Measurements from ENCODE around the gene GGA3. TPM values are rescaled to one million over a fixed set of nuclear protein-coding genes. Genes with fewer than 3 reads are reported as not detected.
"Not testable (repeated sequence)": the region's sequence is repeated elsewhere in the genome, so short reads cannot be mapped to it uniquely, and the experiment has no call there.

Gene GGA3
- total and polyA plus RNA-seq, 2 donors: 15.5 to 29.7 TPM

DNA sequence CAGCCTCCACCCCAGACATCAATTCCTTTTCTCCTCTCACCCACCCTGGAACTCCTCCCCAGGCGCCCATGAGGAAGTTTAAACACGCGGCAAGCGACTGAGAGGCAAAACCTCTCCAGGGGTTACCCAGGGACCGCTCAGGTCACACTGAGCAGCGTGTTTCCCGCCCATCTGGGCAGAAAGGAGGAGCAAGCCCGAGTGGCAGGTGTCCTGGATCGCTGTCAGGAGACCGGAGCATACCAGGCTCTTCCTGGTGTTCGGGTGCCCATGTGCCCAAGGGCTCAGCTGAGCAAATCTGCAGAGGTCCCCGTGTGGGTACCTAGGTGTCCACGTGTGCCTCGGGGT, 27.3 kb upstream of the GGA3 start:
- Histone ChIP-seq H3K4me3 (ENCODE audit: low read depth, low read length) (peak overlapping the region; percentile 52), H3K36me3 (ENCODE audit: insufficient read depth) (no peaks in the 10 kb centered on the region), H3K4me1 (ENCODE audit: insufficient read depth) (no peaks in the 10 kb centered on the region), H3K27ac (ENCODE audit: low read depth) (peak overlapping the region; percentile 53)
- DNase-seq (ENCODE audit: extremely low spot score): no peak
- under 1% methylated on average over 14 of the region's 14 CpGs for WGBS

DNA sequence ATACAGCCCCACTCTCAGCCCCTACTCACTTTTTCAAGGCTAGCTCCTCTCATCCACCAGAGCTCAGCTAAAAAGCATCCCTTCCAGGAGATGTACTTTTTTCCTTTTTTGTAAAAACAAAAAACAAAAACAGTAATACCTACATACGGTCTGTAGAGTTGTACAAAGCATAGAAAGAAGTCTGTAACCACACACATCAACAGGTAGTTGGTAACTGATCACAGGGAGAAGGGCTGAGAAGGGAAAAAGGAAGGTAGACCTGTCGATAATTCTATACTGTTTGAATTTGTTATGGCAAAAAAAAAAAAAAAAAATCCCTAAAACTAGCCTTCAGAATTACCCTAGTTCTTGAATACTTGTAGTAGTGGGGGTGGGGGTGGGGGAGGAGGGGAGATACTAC, 27.0 kb upstream of the GGA3 start:
- no peak for DNase-seq (ENCODE audit: extremely low spot score)
- Histone ChIP-seq H3K27ac (ENCODE audit: low read depth) (no peak overlapping the region), H3K36me3 (ENCODE audit: insufficient read depth) (no peaks in the 10 kb centered on the region), H3K4me1 (ENCODE audit: insufficient read depth) (no peaks in the 10 kb centered on the region), H3K4me3 (ENCODE audit: low read depth, low read length) (peak overlapping the region; percentile 52)
- 35% methylated on average over 2 of the region's 2 CpGs for WGBS

DNA sequence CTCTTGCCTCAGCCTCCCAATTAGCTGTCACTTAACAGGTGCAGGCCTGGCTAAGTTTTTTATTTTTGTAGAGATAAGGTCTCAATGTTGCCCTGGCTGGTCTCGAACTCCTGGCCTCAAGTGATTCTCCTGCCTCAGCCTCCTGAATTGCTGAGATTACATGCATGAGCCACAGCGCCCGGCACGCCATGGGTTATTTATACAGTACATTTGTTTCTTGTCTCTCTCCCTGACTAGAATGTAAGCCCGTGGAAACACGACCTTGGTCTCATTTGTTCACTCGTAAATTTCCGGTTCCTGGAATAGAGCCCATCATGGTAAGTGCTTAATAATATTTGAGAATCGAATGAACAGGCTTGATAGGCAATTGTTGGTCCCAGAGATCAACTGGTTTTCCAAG, 25.8 kb upstream of the GGA3 start:
- no peaks in the 10 kb centered on the region for H3K4me1 ChIP-seq (ENCODE audit: insufficient read depth)
- no peaks in the 10 kb centered on the region for H3K36me3 ChIP-seq (ENCODE audit: insufficient read depth)
- no peak overlapping the region for H3K27ac ChIP-seq (ENCODE audit: low read depth)
- no peak overlapping the region for H3K4me3 ChIP-seq (ENCODE audit: low read depth, low read length)
- 74% methylated on average over 9 of the region's 9 CpGs for WGBS
- no peak for DNase-seq (ENCODE audit: extremely low spot score)

DNA sequence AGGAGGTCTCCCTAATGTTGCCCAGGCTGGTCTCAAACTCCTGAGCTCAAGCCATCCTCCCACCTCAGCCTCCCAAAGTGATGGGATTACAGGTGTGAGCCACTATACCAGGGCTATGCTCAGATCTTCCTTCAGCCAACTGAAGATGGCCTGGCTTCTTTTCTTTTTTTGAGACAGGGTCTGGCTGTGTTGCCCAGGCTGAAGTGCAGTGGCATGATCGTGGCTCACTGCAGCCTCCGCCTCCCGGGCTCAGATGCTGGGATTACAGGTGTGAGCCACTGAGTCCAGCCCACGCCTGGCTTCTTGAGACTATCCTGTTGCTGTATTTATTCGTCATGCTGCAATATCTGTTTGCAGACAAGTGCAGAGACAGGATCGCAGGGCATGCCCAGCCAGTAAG, 23.7 kb upstream of the GGA3 start:
- WGBS: 91% methylated on average over 6 of the region's 6 CpGs
- Histone ChIP-seq H3K4me3 (ENCODE audit: low read depth, low read length) (no peak overlapping the region), H3K36me3 (ENCODE audit: insufficient read depth) (no peaks in the 10 kb centered on the region), H3K27ac (ENCODE audit: low read depth) (no peak overlapping the region), H3K4me1 (ENCODE audit: insufficient read depth) (no peaks in the 10 kb centered on the region)
- no peak for DNase-seq (ENCODE audit: extremely low spot score)

DNA sequence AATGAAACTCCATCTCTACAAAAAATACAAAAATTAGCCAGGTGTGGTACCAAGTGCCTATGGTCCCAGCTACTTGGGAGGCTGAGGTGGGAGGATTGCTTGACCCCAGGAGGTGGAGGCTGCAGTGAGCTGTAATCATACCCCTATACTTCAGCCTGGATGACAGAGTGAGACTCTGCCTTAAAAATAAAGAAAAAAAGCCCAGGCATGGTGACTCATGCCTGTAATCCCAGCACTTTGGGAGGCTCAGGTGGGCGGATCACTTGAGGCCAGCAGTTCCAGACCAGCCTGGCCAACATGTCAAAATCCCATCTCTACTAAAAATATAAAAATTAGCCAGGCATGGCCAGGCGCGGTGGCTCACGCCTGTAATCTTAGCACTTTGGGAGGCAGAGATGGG, 18.8 kb upstream of the GGA3 start:
- not testable (repeated sequence) for H3K27ac ChIP-seq (ENCODE audit: low read depth); H3K4me3 ChIP-seq (ENCODE audit: low read depth, low read length); DNase-seq (ENCODE audit: extremely low spot score); H3K4me1 ChIP-seq (ENCODE audit: insufficient read depth); H3K36me3 ChIP-seq (ENCODE audit: insufficient read depth)
- 94% methylated on average over 4 of the region's 4 CpGs for whole genome bisulfite sequencing

DNA sequence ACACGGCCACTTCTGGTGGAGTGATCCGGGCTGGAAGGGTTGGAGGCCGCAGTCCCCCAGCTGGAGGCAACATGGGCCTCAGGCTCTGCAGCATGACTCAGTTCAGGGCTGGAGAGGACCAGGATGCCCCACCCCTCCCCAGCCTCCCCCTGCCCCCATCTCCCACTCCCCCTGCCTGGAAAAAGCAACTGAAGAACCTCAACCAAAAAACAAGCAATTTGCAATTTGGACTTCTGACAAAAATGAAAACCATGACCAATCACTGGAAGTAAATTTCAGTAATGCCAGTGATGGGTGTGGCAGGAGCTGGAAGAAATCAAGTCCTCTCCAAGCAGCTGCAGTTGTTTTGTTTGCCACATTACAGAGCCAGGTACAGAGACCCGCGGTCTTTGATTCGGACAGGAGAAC, 16.3 kb upstream of the GGA3 start:
- no peaks in the 10 kb centered on the region for H3K36me3 ChIP-seq (ENCODE audit: insufficient read depth)
- no peak for DNase-seq (ENCODE audit: extremely low spot score)
- WGBS: 77% methylated on average over 6 of the region's 6 CpGs

DNA sequence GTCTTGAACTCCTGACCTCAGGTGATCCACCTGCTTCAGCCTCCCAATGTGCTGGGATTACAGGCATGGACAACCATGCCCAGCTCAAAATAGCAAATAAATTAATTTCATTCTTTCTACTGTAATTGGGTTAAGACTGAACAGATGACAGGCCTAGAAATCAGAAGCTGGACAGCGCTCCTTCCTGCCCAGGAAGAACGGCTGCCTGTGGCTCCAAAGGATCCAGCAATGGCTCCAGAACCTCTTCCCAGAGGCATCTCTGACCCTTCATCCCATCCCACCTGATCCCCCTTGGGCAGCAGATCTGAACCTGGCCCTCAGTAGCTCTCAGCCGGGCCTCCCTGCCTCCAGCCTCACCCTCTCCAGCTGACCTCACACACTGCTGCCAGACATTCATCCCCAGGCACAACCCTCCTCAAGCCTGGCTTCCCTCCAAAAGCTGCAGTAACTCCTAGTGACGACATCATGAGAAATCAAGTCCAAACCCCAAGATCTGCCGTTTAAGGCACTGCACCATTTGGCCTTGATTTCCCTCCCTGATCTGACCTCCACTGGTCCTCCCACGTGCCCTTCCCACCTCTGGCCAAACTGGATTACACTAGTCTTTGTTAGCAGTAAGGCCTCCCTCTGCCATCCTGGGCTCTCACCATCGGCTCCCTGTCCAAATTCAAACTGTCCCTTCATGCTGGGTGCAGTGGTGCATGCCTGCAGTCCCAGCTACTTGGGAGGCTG, 12.7 kb upstream of the GGA3 start:
- 66% methylated on average over 7 of the region's 7 CpGs for WGBS
- H3K27ac ChIP-seq (ENCODE audit: low read depth): no peak overlapping the region
- no peaks in the 10 kb centered on the region for H3K36me3 ChIP-seq (ENCODE audit: insufficient read depth)
- no peak for DNase-seq (ENCODE audit: extremely low spot score)
- no peaks in the 10 kb centered on the region for H3K4me1 ChIP-seq (ENCODE audit: insufficient read depth)
- H3K4me3 ChIP-seq (ENCODE audit: low read depth, low read length): no peak overlapping the region

More for the DNA sequence above, 16.3 kb upstream of the GGA3 start:
- no peak overlapping the region for H3K4me3 ChIP-seq (ENCODE audit: low read depth, low read length)
- H3K4me1 ChIP-seq (ENCODE audit: insufficient read depth): no peaks in the 10 kb centered on the region
- H3K27ac ChIP-seq (ENCODE audit: low read depth): no peak overlapping the region

DNA sequence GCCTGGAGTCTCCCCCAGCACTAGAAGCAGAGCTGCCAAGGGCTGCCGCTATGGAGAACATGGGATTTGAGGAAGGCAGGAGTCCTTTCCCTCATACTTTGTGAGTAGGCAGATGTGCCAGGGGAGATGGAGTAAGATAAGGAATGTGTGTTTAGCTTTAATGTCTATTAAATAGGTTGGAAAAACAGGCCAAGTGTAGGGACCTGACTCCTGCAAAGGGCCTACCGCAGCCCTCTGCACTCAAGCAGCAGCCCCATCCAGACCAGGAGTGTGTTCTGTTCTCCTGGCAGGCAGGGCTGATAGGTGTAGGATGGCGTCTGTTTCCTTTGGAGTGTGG, 11.4 kb upstream of the GGA3 start:
- DNase-seq (ENCODE audit: extremely low spot score): no peak
- Histone ChIP-seq H3K4me1 (ENCODE audit: insufficient read depth) (no peaks in the 10 kb centered on the region), H3K36me3 (ENCODE audit: insufficient read depth) (no peaks in the 10 kb centered on the region), H3K27ac (ENCODE audit: low read depth) (no peak overlapping the region), H3K4me3 (ENCODE audit: low read depth, low read length) (no peak overlapping the region)
- 54% methylated on average over 3 of the region's 3 CpGs for WGBS

DNA sequence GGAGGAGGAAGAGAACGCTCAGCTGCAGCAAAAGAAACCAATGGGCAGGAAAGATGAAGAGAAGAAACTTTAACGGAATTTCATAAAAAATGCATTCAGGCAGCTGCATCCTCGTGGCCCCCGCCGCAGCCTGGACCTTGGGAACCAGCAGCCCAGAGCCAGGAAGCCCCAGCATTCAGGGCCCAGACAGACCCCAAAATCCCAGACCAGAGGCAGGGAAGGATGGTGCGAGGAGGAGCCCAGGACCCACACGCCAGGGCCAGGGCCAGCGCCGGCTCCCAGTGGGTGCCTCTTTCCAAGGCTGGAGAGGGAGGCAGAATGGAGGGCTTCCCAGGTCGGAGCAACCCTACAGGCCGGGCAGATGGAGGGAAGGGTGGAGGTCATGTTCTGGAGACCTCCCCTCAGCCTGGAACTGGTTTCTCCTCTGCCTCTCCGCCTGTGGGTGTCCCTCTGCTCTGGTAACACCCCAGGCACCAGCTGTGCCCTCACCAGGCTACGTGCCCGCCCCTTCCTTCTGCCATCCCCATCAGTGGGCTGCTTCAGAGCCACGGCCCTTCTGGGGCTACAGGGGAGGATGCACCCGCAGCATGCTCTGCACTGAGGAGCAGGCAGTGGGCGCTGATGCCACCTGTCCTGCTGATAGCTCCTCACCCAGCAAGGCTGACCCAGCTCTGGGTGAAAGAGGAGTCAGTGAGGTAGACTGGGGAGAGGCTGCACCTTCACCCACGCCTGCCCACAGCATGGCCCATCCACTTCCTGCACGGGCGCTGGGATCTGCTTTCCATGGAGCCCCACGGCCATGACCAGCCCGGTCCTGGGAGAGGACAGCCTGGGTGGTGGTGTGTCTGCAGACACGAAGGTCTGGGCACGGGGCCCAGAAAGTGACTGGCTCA, 10.8 kb upstream of the GGA3 start:
- Histone ChIP-seq H3K27ac (ENCODE audit: low read depth) (no peak overlapping the region), H3K36me3 (ENCODE audit: insufficient read depth) (no peaks in the 10 kb centered on the region), H3K4me1 (ENCODE audit: insufficient read depth) (no peaks in the 10 kb centered on the region), H3K4me3 (ENCODE audit: low read depth, low read length) (peak overlapping the region; percentile 80)
- DNase-seq (ENCODE audit: extremely low spot score): no peak
- WGBS: 46% methylated on average over 24 of the region's 24 CpGs

DNA sequence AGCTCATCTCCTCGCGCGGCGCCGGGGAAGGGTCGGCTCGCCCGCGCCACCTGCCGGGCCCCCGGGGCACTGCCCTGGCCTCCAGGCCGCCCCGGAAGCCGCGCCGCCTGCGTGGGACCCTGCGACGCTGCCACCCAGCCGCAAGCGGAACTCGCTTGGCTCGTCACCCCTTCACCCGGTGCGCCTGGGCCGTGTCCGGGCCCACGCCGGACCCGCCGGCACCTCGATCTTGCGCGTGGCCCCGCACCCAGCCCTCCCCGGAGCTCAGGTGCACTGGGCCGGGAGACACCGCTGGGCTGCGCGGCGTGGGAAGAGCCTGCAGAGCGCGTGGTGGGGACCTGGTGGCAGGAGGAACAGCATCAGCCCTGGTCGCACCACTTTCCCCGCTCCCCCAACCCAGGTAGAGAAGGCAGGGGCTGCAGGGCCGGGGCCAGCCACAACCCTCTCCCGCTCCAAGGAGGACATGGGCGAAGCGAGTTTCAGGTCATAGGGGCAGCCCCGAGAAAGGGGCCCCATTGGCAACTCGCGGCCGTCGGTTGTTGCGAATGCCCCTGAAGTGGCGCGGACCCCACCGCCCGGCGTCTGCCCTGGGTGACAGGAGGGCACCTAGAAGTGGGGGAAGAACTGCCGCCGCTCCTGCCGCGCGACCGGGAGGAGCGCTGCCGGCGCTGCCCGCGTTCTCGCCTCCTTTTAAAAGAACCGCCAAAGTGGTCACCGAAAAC, 10.0 kb upstream of the GGA3 start:
- no peak for DNase-seq (ENCODE audit: extremely low spot score)
- WGBS: under 1% methylated on average over 74 of the region's 74 CpGs
- Histone ChIP-seq H3K27ac (ENCODE audit: low read depth) (peak overlapping the region; percentile 31), H3K36me3 (ENCODE audit: insufficient read depth) (no peaks in the 10 kb centered on the region), H3K4me3 (ENCODE audit: low read depth, low read length) (peak overlapping the region; percentile 80), H3K4me1 (ENCODE audit: insufficient read depth) (no peaks in the 10 kb centered on the region)

DNA sequence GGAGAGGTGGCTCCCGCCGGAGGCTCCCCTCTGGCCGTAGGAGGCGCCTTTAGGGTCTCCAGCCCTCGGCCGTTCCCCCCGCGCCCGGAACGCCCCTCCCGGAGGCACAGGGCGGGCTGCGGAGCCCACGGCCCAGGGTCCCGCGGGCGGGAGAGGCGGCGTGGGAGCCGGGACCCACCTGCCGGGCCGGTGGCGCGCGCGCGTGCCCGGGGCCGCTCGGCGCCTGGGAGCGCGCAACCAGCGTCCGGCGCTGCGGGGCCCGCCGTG, 9.5 kb upstream of the GGA3 start, which contains the start of gene MIF4GD:
TSS of gene MIF4GD (minus strand) at position 266 of the 267 bp plus-strand sequence. CDS start 1,036 bp downstream, outside the sequence.
- peak within 1 kb of the TSS; percentile 80 for H3K4me3 ChIP-seq (ENCODE audit: low read depth, low read length)
- H3K27ac ChIP-seq (ENCODE audit: low read depth): peak within 1 kb of the TSS; percentile 76
- no peaks in the 10 kb centered on the region for H3K36me3 ChIP-seq (ENCODE audit: insufficient read depth)
- WGBS: under 1% methylated on average over 39 of the region's 39 CpGs
- no peak for DNase-seq (ENCODE audit: extremely low spot score)
- no peaks in the 10 kb centered on the region for H3K4me1 ChIP-seq (ENCODE audit: insufficient read depth)

DNA sequence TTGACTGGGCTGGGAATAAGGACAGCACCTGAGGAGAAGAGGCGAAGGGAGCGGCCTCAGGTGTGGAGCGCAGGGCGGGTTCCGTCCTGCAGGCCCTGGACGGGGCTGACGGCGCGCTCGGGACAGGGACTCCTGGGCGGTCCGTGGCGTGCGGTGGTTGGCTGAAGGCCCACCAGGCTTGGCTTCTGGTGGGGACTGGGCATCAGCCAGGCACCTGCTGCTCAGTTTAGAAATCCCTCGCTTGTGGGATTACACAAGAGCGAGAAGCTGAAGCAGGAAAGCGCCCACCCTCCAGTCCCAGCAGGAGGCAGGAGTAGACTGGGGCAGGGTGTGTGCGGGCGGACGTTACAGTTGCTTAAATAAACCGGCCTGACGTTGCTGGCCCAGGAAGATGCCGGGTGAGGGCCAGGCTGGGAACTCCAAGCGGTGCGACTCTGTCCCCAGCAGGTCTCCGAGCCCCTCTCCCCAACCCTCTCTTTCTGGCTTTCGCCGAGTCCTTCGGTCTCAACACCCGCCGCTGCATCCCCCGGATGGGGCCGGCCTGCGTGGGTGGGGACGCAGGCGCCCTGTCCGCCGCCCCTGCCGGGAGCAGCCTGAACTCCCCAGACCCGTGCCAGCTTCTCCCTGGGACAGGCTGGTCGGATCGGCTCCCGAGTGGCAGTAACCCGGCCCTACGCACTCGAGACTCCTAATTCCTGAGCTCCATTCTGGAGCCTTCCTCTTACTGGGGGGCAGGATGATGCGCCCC, 9.0 kb upstream of the GGA3 start:
- DNase-seq (ENCODE audit: extremely low spot score): peak; percentile 31
- WGBS: 1% methylated on average over 47 of the region's 47 CpGs
- peak overlapping the region; percentile 76 for H3K27ac ChIP-seq (ENCODE audit: low read depth)
- H3K4me1 ChIP-seq (ENCODE audit: insufficient read depth): no peaks in the 10 kb centered on the region
- H3K4me3 ChIP-seq (ENCODE audit: low read depth, low read length): peak overlapping the region; percentile 80
- H3K36me3 ChIP-seq (ENCODE audit: insufficient read depth): peaks cover 5% of the 10 kb centered on the region

DNA sequence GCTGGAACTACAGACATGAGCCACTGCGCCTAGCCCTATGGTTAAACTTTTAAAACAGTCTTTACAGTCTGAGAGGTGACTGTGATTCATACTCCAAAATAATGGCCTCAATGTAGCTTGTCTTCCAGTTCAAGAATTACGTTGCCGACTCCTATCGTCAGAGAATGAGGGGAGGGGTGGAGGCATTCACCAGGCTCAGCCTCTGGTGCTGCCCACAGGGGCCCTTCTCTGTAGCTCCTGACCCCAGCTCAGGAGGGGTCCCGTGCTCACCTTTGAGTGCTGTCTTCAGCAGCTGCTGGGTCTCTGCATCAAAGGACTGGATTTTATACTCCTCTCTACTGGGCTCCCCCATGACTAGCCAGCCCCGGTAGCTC, 8.4 kb upstream of the GGA3 start:
- Histone ChIP-seq H3K27ac (ENCODE audit: low read depth) (no peak overlapping the region), H3K4me3 (ENCODE audit: low read depth, low read length) (no peak overlapping the region), H3K4me1 (ENCODE audit: insufficient read depth) (no peaks in the 10 kb centered on the region), H3K36me3 (ENCODE audit: insufficient read depth) (peaks cover 5% of the 10 kb centered on the region)
- no peak for DNase-seq (ENCODE audit: extremely low spot score)
- 24% methylated on average over 6 of the region's 6 CpGs for WGBS
